Testis (tissue), 2 donors: ENCODE measurements around the gene FKTN.

Experiments
- CTCF ChIP-seq, 3 experiments: fragments of 450-650 bp in 2 of 3; fragments of 200-600 bp in 1 of 3; sonication (generic) in 1 of 3; IDR thresholded peaks; one replicate each; pipeline ENCODE4 v1.5.1; 2016 to 2019; ENCODE audit warnings: antibody characterized with exemption in 3 of 3, mild to moderate bottlenecking in 2 of 3, moderate library complexity in 1 of 3
- POLR2A ChIP-seq: fragments of 450-650 bp; IDR thresholded peaks from one replicate; pipeline ENCODE4 v1.6.1; 2017; ENCODE audit warnings: antibody characterized with exemption, mild to moderate bottlenecking, moderate library complexity

GRCh38 chr9:105681313-105681712 is 123.4 kb downstream of the FKTN start:
- no peak for TF ChIP-seq CTCF (IDR thresholded peaks at IDR 0.05)
- TF ChIP-seq POLR2A, result no peak
